Uterus (tissue), 4 donors: Measurements from ENCODE around the gene UQCRC2. TPM values are rescaled to one million over a fixed set of nuclear protein-coding genes. Genes with fewer than 3 reads are reported as not detected.

Experiments
- DNase-seq, 2 donors: peaks; one replicate each; pipeline ENCODE4 v3.0.0-alpha.2; 2019 to 2020
- H3K27ac ChIP-seq, 2 donors: fragments of 200-600 bp; sonication (generic); 1 replicate in 1 of 2; 2 replicates in 1 of 2; pipeline ENCODE4 v1.5.1; 2016 to 2018
- H3K27me3 ChIP-seq, 2 donors: fragments of 200-600 bp; sonication (generic); one replicate each; pipeline ENCODE4 v1.5.1; 2018 to 2019; ENCODE audit warnings: control low read depth in 1 of 2
- H3K36me3 ChIP-seq, 2 donors: fragments of 200-600 bp; sonication (generic); one replicate each; pipeline ENCODE4 v1.5.1; 2019; ENCODE audit warnings: control low read depth in 1 of 2
- H3K4me1 ChIP-seq, 2 donors: fragments of 200-600 bp; sonication (generic); one replicate each; pipeline ENCODE4 v1.5.1; 2018 to 2019; ENCODE audit warnings: control low read depth in 1 of 2
- H3K4me3 ChIP-seq, 2 donors: fragments of 200-600 bp; sonication (generic); 1 replicate in 1 of 2; 2 replicates in 1 of 2; pipeline ENCODE4 v1.5.1; 2018 to 2019; ENCODE audit warnings: mild to moderate bottlenecking in 1 of 2
- H3K9me3 ChIP-seq, 2 donors: fragments of 200-600 bp; sonication (generic); one replicate each; pipeline ENCODE4 v1.5.1; 2019; ENCODE audit warnings: control low read depth in 1 of 2
- CTCF ChIP-seq, 4 experiments: fragments of 200-600 bp in 2 of 4; fragments of 450-650 bp in 2 of 4; sonication (generic) in 2 of 4; IDR thresholded peaks; one replicate each; pipeline ENCODE4 v1.5.1; 2016 to 2019; ENCODE audit warnings: antibody characterized with exemption in 4 of 4, mild to moderate bottlenecking in 2 of 4, moderate library complexity in 1 of 4
- POLR2A ChIP-seq, 2 donors: fragments of 450-650 bp; IDR thresholded peaks; one replicate each; pipeline ENCODE4 v1.6.1; 2016; ENCODE audit warnings: antibody characterized with exemption in 2 of 2, mild to moderate bottlenecking in 1 of 2, moderate library complexity in 1 of 2
- intact Hi-C: fragments of 100-400 bp; cut with DNase I; formaldehyde crosslinking; loops from one replicate; pipeline ENCODE4 v1.15.1; 2023; ENCODE audit warnings: low total_unique reads
- total RNA-seq, 4 donors: library from RNA; depleted of rRNA in 3 of 4; stranded (reverse); fragments of >200 nt in 3 of 4; gene quantifications; one replicate each; pipeline versions ENCODE4 v1.1.0 to v1.2.4, GENCODE V29; 2014 to 2023
- donor health status: DM: yes; HTN: yes; CAD: no.

UQCRC2 gene
- total RNA-seq, 4 donors from 2014 or later, result 66.8 to 230 (median 152) TPM

GRCh38 chr16:21989133-21989532 is 36.0 kb downstream of the UQCRC2 start:
- Histone ChIP-seq H3K9me3 (no peaks in the 10 kb centered on the region), H3K36me3 (no peaks in the 10 kb centered on the region), H3K4me1 (no peaks in the 10 kb centered on the region), H3K4me3 (no peak overlapping the region), H3K27ac (no peak overlapping the region), H3K27me3 (no peaks in the 10 kb centered on the region)
- intact Hi-C loops, result no loop called here
- TF ChIP-seq POLR2A (IDR thresholded peaks at IDR 0.05), result no peak
- no peak for TF ChIP-seq CTCF (IDR thresholded peaks at IDR 0.05)
- DNase-seq, result no peak

- no peak for TF ChIP-seq POLR2A (IDR thresholded peaks at IDR 0.05)
- Histone ChIP-seq H3K36me3 (no peaks in the 10 kb centered on the region), H3K9me3 (no peaks in the 10 kb centered on the region), H3K27ac (no peak overlapping the region), H3K4me3 (no peak overlapping the region), H3K27me3 (no peaks in the 10 kb centered on the region), H3K4me1 (no peaks in the 10 kb centered on the region)
- no peak for DNase-seq
- intact Hi-C loops, result no loop called here
Observed at GRCh38 chr16:21989751-21990150, 36.6 kb downstream of the UQCRC2 start.

GRCh38 chr16:21990381-21990944 is 37.3 kb downstream of the UQCRC2 start:
- H3K4me1 ChIP-seq, result no peaks in the 10 kb centered on the region
- no peaks in the 10 kb centered on the region for H3K9me3 ChIP-seq
- intact Hi-C loops, result no loop called here
- H3K27ac ChIP-seq, result no peak overlapping the region
- TF ChIP-seq POLR2A (IDR thresholded peaks at IDR 0.05) (no peak), CTCF (IDR thresholded peaks at IDR 0.05) (no peak)
- H3K27me3 ChIP-seq, result no peaks in the 10 kb centered on the region
- no peaks in the 10 kb centered on the region for H3K36me3 ChIP-seq
- DNase-seq, result no peak
- no peak overlapping the region for H3K4me3 ChIP-seq

- intact Hi-C loops, result no loop called here
- Histone ChIP-seq H3K9me3 (no peaks in the 10 kb centered on the region), H3K27me3 (no peaks in the 10 kb centered on the region), H3K27ac (no peak overlapping the region), H3K36me3 (no peaks in the 10 kb centered on the region), H3K4me1 (no peaks in the 10 kb centered on the region), H3K4me3 (no peak overlapping the region)
- no peak for DNase-seq
- TF ChIP-seq POLR2A (IDR thresholded peaks at IDR 0.05), result no peak
- TF ChIP-seq CTCF (IDR thresholded peaks at IDR 0.05), result no peak
Observed at GRCh38 chr16:21991621-21992020, 38.5 kb downstream of the UQCRC2 start.

GRCh38 chr16:21994856-21995465 is 41.8 kb downstream of the UQCRC2 start:
- Histone ChIP-seq H3K4me1 (no peaks in the 10 kb centered on the region), H3K27ac (no peak overlapping the region), H3K36me3 (no peaks in the 10 kb centered on the region), H3K4me3 (no peak overlapping the region), H3K9me3 (no peaks in the 10 kb centered on the region), H3K27me3 (no peaks in the 10 kb centered on the region)
- DNase-seq, result no peak
- TF ChIP-seq CTCF (IDR thresholded peaks at IDR 0.05), result no peak
- no peak for TF ChIP-seq POLR2A (IDR thresholded peaks at IDR 0.05)
- intact Hi-C loops, result no loop called here
